ENCODE data around the gene OSBP.

GRCh38 chr11:59615120-59615636 lies 396 bp downstream of the OSBP start:
- TF ChIP-seq CTCF (IDR thresholded peaks at IDR 0.05; ENCODE audit: low read depth, low read length, missing input control) (no peak), TAF1 (conservative IDR thresholded peaks at IDR 0.05) (no peak), ATF3 (IDR thresholded peaks at IDR 0.05) (no peak), SP1 (IDR thresholded peaks at IDR 0.05) (no peak), RAD21 (IDR thresholded peaks at IDR 0.05) (no peak), MAX (IDR thresholded peaks at IDR 0.05) (no peak), GABPA (IDR thresholded peaks at IDR 0.05 in 1 of 2, conservative IDR thresholded peaks at IDR 0.05 in 1 of 2) (peak in 1 of 2 donors; percentile 45), YY1 (IDR thresholded peaks at IDR 0.05) (no peak), JUND (IDR thresholded peaks at IDR 0.05) (no peak), REST (IDR thresholded peaks at IDR 0.05) (no peak), HNF4G (IDR thresholded peaks at IDR 0.05) (no peak), FOXA1 (IDR thresholded peaks at IDR 0.05) (no peak), NR2F2 (IDR thresholded peaks at IDR 0.05) (no peak), HNF4A (conservative IDR thresholded peaks at IDR 0.05) (no peak)
